GM23338 (cell line): ENCODE results near the gene EHD2. TPM values are rescaled to one million over a fixed set of nuclear protein-coding genes. Genes with fewer than 3 reads are reported as not detected.
"Not testable (repeated sequence)": the region's sequence is repeated elsewhere in the genome, so short reads cannot be mapped to it uniquely, and the experiment has no call there.

ENCODE experiments used
- ATAC-seq: fragments of 200-7000 bp; cut with Tn5 transposase; 3 replicates; pipeline ENCODE4 v1.9.1; 2020
- DNase-seq: peaks from one replicate; pipeline ENCODE4 v3.0.0-alpha.2; 2015; ENCODE audit warnings: low spot score
- H2AFZ ChIP-seq: fragments of 200-600 bp; sonication (generic); 2 replicates; pipeline ENCODE4 v1.8.0; 2016; ENCODE audit warnings: antibody characterized with exemption, mild to moderate bottlenecking, moderate library complexity
- H3F3A ChIP-seq: fragments of 200-600 bp; sonication (generic); replicated peaks from 2 replicates; pipeline ENCODE4 v1.8.0; 2017; ENCODE audit warnings: antibody characterized with exemption, mixed run types, low read depth
- H3K27ac ChIP-seq: fragments of 200-600 bp; sonication (generic); 2 replicates; pipeline ENCODE4 v1.6.1; 2016; ENCODE audit warnings: low read depth
- H3K27me3 ChIP-seq: fragments of 200-600 bp; sonication (generic); 2 replicates; pipeline ENCODE4 v1.8.0; 2016; ENCODE audit warnings: mild to moderate bottlenecking, mixed run types, moderate library complexity; ENCODE audit not compliant: insufficient read depth
- H3K36me3 ChIP-seq: fragments of 200-600 bp; sonication (generic); 2 replicates; pipeline ENCODE4 v1.8.0; 2016; ENCODE audit warnings: mild to moderate bottlenecking; ENCODE audit not compliant: insufficient read depth
- H3K4me1 ChIP-seq: fragments of 200-600 bp; sonication (generic); 2 replicates; pipeline ENCODE4 v1.8.0; 2016; ENCODE audit warnings: mild to moderate bottlenecking, moderate library complexity; ENCODE audit not compliant: insufficient read depth
- H3K4me2 ChIP-seq: fragments of 200-600 bp; sonication (generic); 2 replicates; pipeline ENCODE4 v1.7.1; 2017; ENCODE audit warnings: mixed run types
- H3K4me3 ChIP-seq: fragments of 200-600 bp; sonication (generic); 2 replicates; pipeline ENCODE4 v1.6.1; 2016; ENCODE audit warnings: mixed run types
- H3K79me2 ChIP-seq: fragments of 200-600 bp; sonication (generic); replicated peaks from 2 replicates; pipeline ENCODE4 v1.8.0; 2017; ENCODE audit warnings: mild to moderate bottlenecking; ENCODE audit not compliant: insufficient read depth
- H3K9me2 ChIP-seq: fragments of 200-600 bp; sonication (generic); 2 replicates; pipeline ENCODE4 v1.8.0; 2017; ENCODE audit not compliant: insufficient read depth
- H4K20me1 ChIP-seq: fragments of 200-600 bp; sonication (generic); replicated peaks from 2 replicates; pipeline ENCODE4 v1.8.0; 2017; ENCODE audit warnings: mild to moderate bottlenecking; ENCODE audit not compliant: insufficient read depth
- H3K27ac Mint-ChIP-seq: 2 replicates; pipeline ENCODE4 v1.8.0; 2020; ENCODE audit warnings: inconsistent platforms, mild to moderate bottlenecking, moderate library complexity, mixed read lengths
- H3K27me3 Mint-ChIP-seq: 3 replicates; pipeline ENCODE4 v1.8.0; 2022; ENCODE audit warnings: low read depth, mild to moderate bottlenecking, moderate library complexity, mixed read lengths, inconsistent platforms; ENCODE audit not compliant: insufficient read depth, poor library complexity
- H3K36me3 Mint-ChIP-seq: 3 replicates; pipeline ENCODE4 v1.8.0; 2021; ENCODE audit warnings: low read depth, mild to moderate bottlenecking, inconsistent platforms, moderate library complexity, mixed read lengths
- H3K4me1 Mint-ChIP-seq: 3 replicates; pipeline ENCODE4 v1.8.0; 2020; ENCODE audit warnings: mild to moderate bottlenecking, inconsistent platforms, mixed read lengths
- H3K4me3 Mint-ChIP-seq: 3 replicates; pipeline ENCODE4 v1.8.0; 2021; ENCODE audit warnings: moderate library complexity, mild to moderate bottlenecking, inconsistent platforms, mixed read lengths
- H3K9me3 Mint-ChIP-seq: 3 replicates; pipeline ENCODE4 v1.8.0; 2020; ENCODE audit warnings: moderate library complexity, mild to moderate bottlenecking, inconsistent platforms, mixed read lengths
- EZH2 ChIP-seq: fragments of 200-600 bp; sonication (generic); IDR thresholded peaks from one replicate; pipeline ENCODE4 v1.8.0; 2017; ENCODE audit warnings: antibody characterized with exemption, mild to moderate bottlenecking, low read depth; ENCODE audit not compliant: unreplicated experiment
- JUNB ChIP-seq: IDR thresholded peaks from one replicate; pipeline ENCODE4 v1.6.1; 2016; ENCODE audit warnings: antibody characterized with exemption; ENCODE audit not compliant: unreplicated experiment
- POLR2AphosphoS5 ChIP-seq: IDR thresholded peaks from 2 replicates; pipeline ENCODE4 v1.6.1; 2016; ENCODE audit warnings: antibody characterized with exemption, low read depth
- polyA plus RNA-seq: library from polyadenylated mRNA; unstranded; fragments of >200 nt; fragmentation: Nextera tagmentation; extraction: Ambion mirVana; gene quantifications from 2 replicates; pipeline ENCODE4 v1.2.1, GENCODE V29; 2016
- total RNA-seq: library from RNA; depleted of rRNA; stranded (reverse); fragments of >200 nt; shearing (Covaris generic); gene quantifications from 2 replicates; pipeline ENCODE4 v1.2.3, GENCODE V29; 2014
- TF ChIP-seq, protein P1 (sequence below): IDR thresholded peaks from one replicate; pipeline ENCODE4 v1.6.1; 2018; ENCODE audit warnings: antibody characterized with exemption; ENCODE audit not compliant: unreplicated experiment
- TF ChIP-seq, protein P2 (sequence below): IDR thresholded peaks from 2 replicates; pipeline ENCODE4 v1.6.1; 2016; ENCODE audit warnings: antibody characterized with exemption
- TF ChIP-seq, protein P3 (sequence below), 2 experiments: fragments of 200-600 bp in 1 of 2; sonication (generic) in 1 of 2; conservative IDR thresholded peaks; 2 replicates each; pipeline versions ENCODE4 v1.5.1 to v1.6.1; 2016 to 2017; ENCODE audit warnings: antibody characterized with exemption in 2 of 2, low read depth in 2 of 2, mild to moderate bottlenecking in 2 of 2, moderate library complexity in 1 of 2

Gene EHD2
- total and polyA plus RNA-seq, 2 experiments from 2014 or later: 6.6 to 10.8 TPM

DNA sequence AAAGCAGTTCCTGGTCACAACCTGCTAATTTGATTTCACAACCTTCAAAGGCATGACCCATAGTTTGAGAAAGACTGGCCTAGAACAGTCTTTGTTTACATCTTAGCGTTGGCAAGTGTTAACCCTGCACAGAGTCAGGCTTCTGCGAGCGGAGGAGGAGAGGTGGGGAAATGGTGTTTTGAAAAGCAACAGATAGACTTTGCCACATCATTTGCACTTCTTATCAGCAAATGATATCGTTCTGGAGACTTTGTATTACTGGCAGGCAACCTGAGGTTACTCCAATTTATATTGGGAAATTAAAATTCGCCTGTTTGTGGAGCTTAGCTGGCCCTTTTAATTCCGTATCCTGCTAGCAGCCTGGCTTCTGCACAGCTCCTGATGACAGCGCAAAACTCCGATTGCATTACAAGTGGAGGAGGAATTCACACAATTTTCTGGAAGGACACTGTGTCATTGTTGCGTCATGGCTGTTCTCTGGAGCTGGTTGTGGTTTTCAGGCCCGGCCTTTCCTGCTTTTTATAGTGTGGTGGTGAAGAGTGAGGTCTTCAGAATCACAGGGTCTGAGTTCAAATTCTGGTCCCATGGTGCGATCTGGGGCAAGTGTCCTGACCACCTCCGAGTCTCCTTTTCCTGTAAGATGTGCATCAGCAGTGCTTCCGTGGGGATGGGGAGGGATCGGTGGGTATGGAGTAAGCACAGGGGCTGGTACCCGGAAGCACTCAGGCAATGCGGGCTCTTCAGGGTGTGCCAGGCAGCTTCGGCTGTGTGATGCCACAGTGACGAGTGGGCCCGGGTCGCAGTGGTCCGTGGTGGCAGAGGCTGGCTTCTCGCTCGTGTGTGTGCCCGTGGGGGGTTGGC, 49.1 kb upstream of the EHD2 start (continued):
- TF ChIP-seq, protein P1, sequence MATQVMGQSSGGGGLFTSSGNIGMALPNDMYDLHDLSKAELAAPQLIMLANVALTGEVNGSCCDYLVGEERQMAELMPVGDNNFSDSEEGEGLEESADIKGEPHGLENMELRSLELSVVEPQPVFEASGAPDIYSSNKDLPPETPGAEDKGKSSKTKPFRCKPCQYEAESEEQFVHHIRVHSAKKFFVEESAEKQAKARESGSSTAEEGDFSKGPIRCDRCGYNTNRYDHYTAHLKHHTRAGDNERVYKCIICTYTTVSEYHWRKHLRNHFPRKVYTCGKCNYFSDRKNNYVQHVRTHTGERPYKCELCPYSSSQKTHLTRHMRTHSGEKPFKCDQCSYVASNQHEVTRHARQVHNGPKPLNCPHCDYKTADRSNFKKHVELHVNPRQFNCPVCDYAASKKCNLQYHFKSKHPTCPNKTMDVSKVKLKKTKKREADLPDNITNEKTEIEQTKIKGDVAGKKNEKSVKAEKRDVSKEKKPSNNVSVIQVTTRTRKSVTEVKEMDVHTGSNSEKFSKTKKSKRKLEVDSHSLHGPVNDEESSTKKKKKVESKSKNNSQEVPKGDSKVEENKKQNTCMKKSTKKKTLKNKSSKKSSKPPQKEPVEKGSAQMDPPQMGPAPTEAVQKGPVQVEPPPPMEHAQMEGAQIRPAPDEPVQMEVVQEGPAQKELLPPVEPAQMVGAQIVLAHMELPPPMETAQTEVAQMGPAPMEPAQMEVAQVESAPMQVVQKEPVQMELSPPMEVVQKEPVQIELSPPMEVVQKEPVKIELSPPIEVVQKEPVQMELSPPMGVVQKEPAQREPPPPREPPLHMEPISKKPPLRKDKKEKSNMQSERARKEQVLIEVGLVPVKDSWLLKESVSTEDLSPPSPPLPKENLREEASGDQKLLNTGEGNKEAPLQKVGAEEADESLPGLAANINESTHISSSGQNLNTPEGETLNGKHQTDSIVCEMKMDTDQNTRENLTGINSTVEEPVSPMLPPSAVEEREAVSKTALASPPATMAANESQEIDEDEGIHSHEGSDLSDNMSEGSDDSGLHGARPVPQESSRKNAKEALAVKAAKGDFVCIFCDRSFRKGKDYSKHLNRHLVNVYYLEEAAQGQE: no peak
- TF ChIP-seq EZH2: no peak
- TF ChIP-seq, protein P2, sequence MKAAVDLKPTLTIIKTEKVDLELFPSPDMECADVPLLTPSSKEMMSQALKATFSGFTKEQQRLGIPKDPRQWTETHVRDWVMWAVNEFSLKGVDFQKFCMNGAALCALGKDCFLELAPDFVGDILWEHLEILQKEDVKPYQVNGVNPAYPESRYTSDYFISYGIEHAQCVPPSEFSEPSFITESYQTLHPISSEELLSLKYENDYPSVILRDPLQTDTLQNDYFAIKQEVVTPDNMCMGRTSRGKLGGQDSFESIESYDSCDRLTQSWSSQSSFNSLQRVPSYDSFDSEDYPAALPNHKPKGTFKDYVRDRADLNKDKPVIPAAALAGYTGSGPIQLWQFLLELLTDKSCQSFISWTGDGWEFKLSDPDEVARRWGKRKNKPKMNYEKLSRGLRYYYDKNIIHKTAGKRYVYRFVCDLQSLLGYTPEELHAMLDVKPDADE: no peak
- TF ChIP-seq, protein P3, sequence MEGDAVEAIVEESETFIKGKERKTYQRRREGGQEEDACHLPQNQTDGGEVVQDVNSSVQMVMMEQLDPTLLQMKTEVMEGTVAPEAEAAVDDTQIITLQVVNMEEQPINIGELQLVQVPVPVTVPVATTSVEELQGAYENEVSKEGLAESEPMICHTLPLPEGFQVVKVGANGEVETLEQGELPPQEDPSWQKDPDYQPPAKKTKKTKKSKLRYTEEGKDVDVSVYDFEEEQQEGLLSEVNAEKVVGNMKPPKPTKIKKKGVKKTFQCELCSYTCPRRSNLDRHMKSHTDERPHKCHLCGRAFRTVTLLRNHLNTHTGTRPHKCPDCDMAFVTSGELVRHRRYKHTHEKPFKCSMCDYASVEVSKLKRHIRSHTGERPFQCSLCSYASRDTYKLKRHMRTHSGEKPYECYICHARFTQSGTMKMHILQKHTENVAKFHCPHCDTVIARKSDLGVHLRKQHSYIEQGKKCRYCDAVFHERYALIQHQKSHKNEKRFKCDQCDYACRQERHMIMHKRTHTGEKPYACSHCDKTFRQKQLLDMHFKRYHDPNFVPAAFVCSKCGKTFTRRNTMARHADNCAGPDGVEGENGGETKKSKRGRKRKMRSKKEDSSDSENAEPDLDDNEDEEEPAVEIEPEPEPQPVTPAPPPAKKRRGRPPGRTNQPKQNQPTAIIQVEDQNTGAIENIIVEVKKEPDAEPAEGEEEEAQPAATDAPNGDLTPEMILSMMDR (conservative IDR thresholded peaks at IDR 0.05; ENCODE audit: low read depth in 2 of 2): no peak
- TF ChIP-seq POLR2AphosphoS5: no peak
- TF ChIP-seq JUNB: no peak

DNA sequence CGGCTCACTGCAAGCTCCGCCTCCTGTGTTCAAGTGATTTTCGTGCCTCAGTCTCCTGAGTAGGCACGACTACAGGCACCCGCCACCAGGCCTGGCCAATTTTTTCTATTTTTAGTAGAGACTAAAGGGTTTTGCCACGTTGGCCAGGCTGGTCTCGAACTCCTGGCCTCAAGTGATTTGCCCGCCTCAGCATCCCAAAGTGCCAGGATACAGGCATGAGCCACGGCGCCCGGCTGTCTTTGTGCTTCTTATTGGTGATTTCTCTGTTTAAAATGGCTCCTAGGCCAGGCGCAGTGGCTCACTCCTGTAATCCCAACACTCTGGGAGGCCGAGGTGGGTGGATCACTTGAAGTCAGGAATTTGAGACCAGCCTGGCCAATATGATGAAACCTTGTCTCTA, 44.7 kb upstream of the EHD2 start:
- not testable (repeated sequence) for H3K4me3 ChIP-seq, H3K9me3 Mint-ChIP-seq, H3F3A ChIP-seq, H2AFZ ChIP-seq, H3K27me3 Mint-ChIP-seq, H3K27me3 ChIP-seq, H3K27ac Mint-ChIP-seq, ATAC-seq, H3K4me3 Mint-ChIP-seq, H3K4me2 ChIP-seq, H3K36me3 ChIP-seq, DNase-seq, H3K9me2 ChIP-seq
- peaks cover 18% of the 10 kb centered on the region for H4K20me1 ChIP-seq
- H3K79me2 ChIP-seq: peaks cover 47% of the 10 kb centered on the region
- Mint-ChIP-seq H3K4me1 (peaks cover 22% of the 10 kb centered on the region), H3K36me3 (peaks cover 13% of the 10 kb centered on the region)
- H3K27ac ChIP-seq: peak overlapping the region; percentile 88; the same call in 1 of the 2 replicates
- H3K4me1 ChIP-seq: peaks cover 15% of the 10 kb centered on the region
